Mesendoderm (in vitro differentiated cells): ENCODE measurements around the gene POU2F1.

Experiments
- DNase-seq: peaks from one replicate; pipeline ENCODE4 v3.0.0; 2013
- H2AK5ac ChIP-seq: 2 replicates; pipeline ENCODE4 v1.6.1; 2013; ENCODE audit warnings: low read length, inconsistent platforms
- H2BK120ac ChIP-seq: 2 replicates; pipeline ENCODE4 v1.6.1; 2013; ENCODE audit warnings: low read depth, mild to moderate bottlenecking, low read length, moderate library complexity, mixed read lengths
- H2BK15ac ChIP-seq: replicated peaks from 2 replicates; pipeline ENCODE4 v1.6.1; 2013; ENCODE audit warnings: low read depth, mild to moderate bottlenecking, moderate library complexity
- H2BK5ac ChIP-seq: 2 replicates; pipeline ENCODE4 v1.6.1; 2013; ENCODE audit warnings: low read length, inconsistent platforms
- H3K18ac ChIP-seq: 2 replicates; pipeline ENCODE4 v1.6.1; 2013; ENCODE audit warnings: mild to moderate bottlenecking, low read length, mixed read lengths
- H3K23ac ChIP-seq: one replicate; pipeline ENCODE4 v1.6.1; 2013; ENCODE audit warnings: low read length
- H3K27ac ChIP-seq: 2 replicates; pipeline ENCODE4 v1.5.1; 2013; ENCODE audit warnings: low read depth, mild to moderate bottlenecking, inconsistent platforms, low read length, moderate library complexity
- H3K27me3 ChIP-seq: 2 replicates; pipeline ENCODE4 v1.6.1; 2013; ENCODE audit warnings: low read length, control low read depth, mild to moderate bottlenecking, inconsistent platforms; ENCODE audit not compliant: insufficient read depth, poor library complexity
- H3K36me3 ChIP-seq: 2 replicates; pipeline ENCODE4 v1.6.1; 2013; ENCODE audit warnings: low read length, inconsistent platforms; ENCODE audit not compliant: control insufficient read depth, insufficient read depth
- H3K4ac ChIP-seq: one replicate; pipeline ENCODE4 v1.6.1; 2013; ENCODE audit warnings: low read depth, mild to moderate bottlenecking, low read length, moderate library complexity
- H3K4me1 ChIP-seq: 2 replicates; pipeline ENCODE4 v1.6.1; 2013; ENCODE audit warnings: low read depth, low read length, inconsistent platforms; ENCODE audit not compliant: control insufficient read depth
- H3K4me2 ChIP-seq: 2 replicates; pipeline ENCODE4 v1.6.1; 2013; ENCODE audit warnings: low read length
- H3K4me3 ChIP-seq: 2 replicates; pipeline ENCODE4 v1.5.1; 2013; ENCODE audit warnings: mild to moderate bottlenecking, low read length
- H3K56ac ChIP-seq: one replicate; pipeline ENCODE4 v1.6.1; 2013; ENCODE audit warnings: low read length
- H3K79me1 ChIP-seq: 2 replicates; pipeline ENCODE4 v1.6.1; 2013; ENCODE audit warnings: low read length, inconsistent platforms
- H3K79me2 ChIP-seq: 2 replicates; pipeline ENCODE4 v1.6.1; 2013; ENCODE audit warnings: mild to moderate bottlenecking, low read length; ENCODE audit not compliant: control insufficient read depth, insufficient read depth
- H3K9ac ChIP-seq: 2 replicates; pipeline ENCODE4 v1.6.1; 2013; ENCODE audit warnings: low read length, inconsistent platforms
- H4K5ac ChIP-seq: one replicate; pipeline ENCODE4 v1.6.1; 2013; ENCODE audit warnings: low read length
- H4K8ac ChIP-seq: one replicate; pipeline ENCODE4 v1.6.1; 2013; ENCODE audit warnings: low read depth, mild to moderate bottlenecking, control low read depth, low read length, moderate library complexity
- WGBS: extraction: QIAGEN DNeasy Blood & Tissue Kit; methylation state at CpG from one replicate; pipeline ENCODE4 v1.1.7; 2013; ENCODE audit warnings: low lambda C conversion rate, missing lambda C conversion rate; ENCODE audit not compliant: insufficient coverage; ENCODE audit errors: extremely low coverage; 5-methylcytosine and 5-hydroxymethylcytosine counted together

POU2F1 gene

GRCh38 chr1:167198518-167199133, 22.1 kb upstream of the POU2F1 start:
- Histone ChIP-seq H3K9ac (no peak overlapping the region), H2BK5ac (no peak overlapping the region), H2BK120ac (no peak overlapping the region), H3K27ac (no peak overlapping the region), H3K56ac (no peak overlapping the region), H2BK15ac (no peak overlapping the region), H3K4me2 (no peak overlapping the region), H3K4me3 (no peak overlapping the region), H4K8ac (no peak overlapping the region), H3K36me3 (no peaks in the 10 kb centered on the region), H3K4ac (no peak overlapping the region), H3K23ac (no peak overlapping the region), H3K79me2 (no peaks in the 10 kb centered on the region), H3K4me1 (no peaks in the 10 kb centered on the region), H3K27me3 (no peaks in the 10 kb centered on the region), H2AK5ac (no peak overlapping the region), H3K79me1 (no peaks in the 10 kb centered on the region), H3K18ac (no peak overlapping the region), H4K5ac (no peak overlapping the region)
- DNase-seq, result peak; percentile 86
- WGBS, result no CpG with 5 or more reads among the region's 5 CpGs

GRCh38 chr1:167199656-167200055, 21.0 kb upstream of the POU2F1 start:
- WGBS, result no CpG with 5 or more reads among the region's 2 CpGs
- Histone ChIP-seq H3K79me2 (no peaks in the 10 kb centered on the region), H4K5ac (no peak overlapping the region), H2BK120ac (no peak overlapping the region), H3K79me1 (no peaks in the 10 kb centered on the region), H2AK5ac (no peak overlapping the region), H3K4me1 (no peaks in the 10 kb centered on the region), H3K4ac (no peak overlapping the region), H3K4me3 (no peak overlapping the region), H3K27me3 (no peaks in the 10 kb centered on the region), H2BK5ac (no peak overlapping the region), H2BK15ac (no peak overlapping the region), H3K56ac (no peak overlapping the region), H3K9ac (no peak overlapping the region), H3K36me3 (no peaks in the 10 kb centered on the region), H3K4me2 (no peak overlapping the region), H3K27ac (no peak overlapping the region), H3K23ac (no peak overlapping the region), H4K8ac (no peak overlapping the region), H3K18ac (no peak overlapping the region)
- DNase-seq, result no peak

- H3K23ac ChIP-seq, result no peak overlapping the region
- no peak overlapping the region for H3K4ac ChIP-seq
- H2AK5ac ChIP-seq, result no peak overlapping the region
- no peaks in the 10 kb centered on the region for H3K27me3 ChIP-seq
- H3K4me1 ChIP-seq, result no peaks in the 10 kb centered on the region
- no peak overlapping the region for H4K5ac ChIP-seq
- no peak overlapping the region for H3K27ac ChIP-seq
- no peaks in the 10 kb centered on the region for H3K36me3 ChIP-seq
- WGBS, result no CpG with 5 or more reads among the region's 4 CpGs
- no peaks in the 10 kb centered on the region for H3K79me1 ChIP-seq
- H2BK120ac ChIP-seq, result no peak overlapping the region
- no peak overlapping the region for H4K8ac ChIP-seq
- H3K9ac ChIP-seq, result no peak overlapping the region
- no peak for DNase-seq
- no peak overlapping the region for H2BK5ac ChIP-seq
- H3K18ac ChIP-seq, result no peak overlapping the region
- no peak overlapping the region for H3K4me2 ChIP-seq
- no peak overlapping the region for H2BK15ac ChIP-seq
- H3K56ac ChIP-seq, result no peak overlapping the region
- H3K4me3 ChIP-seq, result no peak overlapping the region
- no peaks in the 10 kb centered on the region for H3K79me2 ChIP-seq
Measured at GRCh38 chr1:167200272-167200671, 20.4 kb upstream of the POU2F1 start.

- H2BK5ac ChIP-seq, result no peak overlapping the region
- no peak overlapping the region for H4K8ac ChIP-seq
- no peaks in the 10 kb centered on the region for H3K79me1 ChIP-seq
- H3K18ac ChIP-seq, result no peak overlapping the region
- no peaks in the 10 kb centered on the region for H3K4me1 ChIP-seq
- no peak overlapping the region for H2BK15ac ChIP-seq
- H3K27ac ChIP-seq, result no peak overlapping the region
- no peak overlapping the region for H3K4me3 ChIP-seq
- H3K56ac ChIP-seq, result no peak overlapping the region
- no peaks in the 10 kb centered on the region for H3K27me3 ChIP-seq
- no peak overlapping the region for H3K4ac ChIP-seq
- no peak overlapping the region for H2AK5ac ChIP-seq
- no peak overlapping the region for H3K23ac ChIP-seq
- H2BK120ac ChIP-seq, result no peak overlapping the region
- no peaks in the 10 kb centered on the region for H3K79me2 ChIP-seq
- H3K36me3 ChIP-seq, result no peaks in the 10 kb centered on the region
- H3K9ac ChIP-seq, result no peak overlapping the region
- no peak overlapping the region for H4K5ac ChIP-seq
- H3K4me2 ChIP-seq, result no peak overlapping the region
- no peak for DNase-seq
- WGBS, result no CpG with 5 or more reads among the region's 3 CpGs
Measured at GRCh38 chr1:167200749-167201148, 19.9 kb upstream of the POU2F1 start.

GRCh38 chr1:167202049-167202448, 18.6 kb upstream of the POU2F1 start:
- no peaks in the 10 kb centered on the region for H3K79me1 ChIP-seq
- H4K8ac ChIP-seq, result no peak overlapping the region
- no peaks in the 10 kb centered on the region for H3K4me1 ChIP-seq
- H2BK120ac ChIP-seq, result no peak overlapping the region
- no CpG with 5 or more reads among the region's 3 CpGs for WGBS
- no peak overlapping the region for H4K5ac ChIP-seq
- H3K4ac ChIP-seq, result no peak overlapping the region
- H2BK5ac ChIP-seq, result no peak overlapping the region
- H2BK15ac ChIP-seq, result no peak overlapping the region
- H3K4me2 ChIP-seq, result no peak overlapping the region
- no peak overlapping the region for H3K27ac ChIP-seq
- H3K56ac ChIP-seq, result no peak overlapping the region
- H3K18ac ChIP-seq, result no peak overlapping the region
- DNase-seq, result no peak
- no peak overlapping the region for H3K4me3 ChIP-seq
- H3K79me2 ChIP-seq, result no peaks in the 10 kb centered on the region
- no peaks in the 10 kb centered on the region for H3K27me3 ChIP-seq
- H3K23ac ChIP-seq, result no peak overlapping the region
- H3K36me3 ChIP-seq, result no peaks in the 10 kb centered on the region
- no peak overlapping the region for H2AK5ac ChIP-seq
- H3K9ac ChIP-seq, result no peak overlapping the region
